Smooth muscle cell of the pulmonary artery (primary cell): Measurements from ENCODE around the gene PDCD7. TPM values are rescaled to one million over a fixed set of nuclear protein-coding genes. Genes with fewer than 3 reads are reported as not detected.

Experiments used
- total RNA-seq: library from RNA; depleted of rRNA; stranded (reverse); fragments of >200 nt; gene quantifications from 2 replicates; pipeline ENCODE4 v1.2.3, GENCODE V29; 2014

Gene PDCD7
- 15.1 and 16.1 TPM in 2 replicates for total RNA-seq

GRCh38 chr15:65133548-65134200, at the start of gene PDCD7:
Gene PDCD7 (minus strand): TSS chr15:65133808. CDS start chr15:65133781, 27 bp downstream.

DNA sequence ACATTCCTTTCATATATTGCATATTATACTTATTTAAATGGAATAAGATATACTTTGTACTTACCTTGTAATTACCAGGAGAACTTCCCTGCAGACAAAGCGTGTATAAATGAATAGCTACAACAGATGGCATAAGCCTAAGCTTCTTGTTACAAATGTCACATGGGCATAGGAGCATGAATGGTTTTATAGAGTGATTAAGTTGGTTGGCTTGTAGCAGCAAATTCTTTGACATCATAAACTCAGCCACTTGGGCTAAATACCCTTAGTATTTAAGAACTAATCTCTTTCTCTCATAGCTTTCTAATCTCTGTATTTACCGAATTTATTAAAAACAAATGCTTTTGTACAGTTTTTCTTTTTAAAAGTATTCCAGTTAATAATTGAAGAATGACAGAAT, 18.5 kb downstream of the PDCD7 start, which contains the start of gene UBAP1L:
TSS of gene UBAP1L (minus strand) at position 115 of the 400 bp plus-strand sequence. CDS start 8,985 bp downstream, outside the sequence.

DNA sequence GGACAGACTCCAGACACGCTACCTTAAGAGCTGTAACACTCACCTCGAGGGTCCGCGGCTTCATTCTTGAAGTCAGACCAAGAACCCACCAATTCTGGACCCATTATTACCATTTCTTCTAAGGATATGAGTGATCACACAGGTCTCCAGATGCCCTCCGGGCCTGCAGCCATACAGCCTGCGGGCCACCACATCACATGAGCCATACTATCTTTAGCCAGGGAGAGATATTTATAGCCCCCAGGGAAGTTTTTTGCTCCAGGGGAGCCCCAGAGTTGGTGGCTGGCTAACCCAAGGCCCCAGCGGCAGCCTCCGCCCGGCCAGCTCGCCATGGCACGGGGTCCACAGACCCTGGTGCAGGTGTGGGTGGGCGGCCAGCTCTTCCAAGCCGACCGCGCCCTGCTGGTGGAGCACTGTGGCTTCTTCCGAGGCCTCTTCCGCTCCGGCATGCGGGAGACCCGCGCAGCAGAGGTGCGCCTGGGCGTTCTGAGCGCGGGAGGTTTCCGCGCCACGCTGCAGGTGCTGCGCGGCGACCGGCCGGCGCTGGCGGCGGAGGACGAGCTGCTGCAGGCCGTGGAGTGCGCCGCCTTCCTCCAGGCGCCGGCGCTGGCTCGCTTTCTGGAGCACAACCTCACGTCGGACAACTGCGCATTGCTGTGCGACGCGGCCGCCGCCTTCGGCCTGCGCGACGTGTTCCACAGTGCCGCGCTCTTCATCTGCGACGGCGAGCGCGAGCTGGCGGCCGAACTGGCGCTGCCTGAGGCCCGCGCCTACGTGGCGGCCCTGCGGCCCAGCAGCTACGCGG, 56.9 kb downstream of the PDCD7 start, which contains the start of gene KBTBD13:
TSS of gene KBTBD13 (plus strand) at position 261 of the 805 bp plus-strand sequence. CDS start at position 331, 70 bp downstream.

GRCh38 chr15:65067645-65068402, 65.8 kb downstream of the PDCD7 start, which contains the start of gene RASL12:
Gene RASL12 (minus strand): TSS chr15:65067991. CDS start chr15:65067835, 156 bp downstream.

Other genes with a start within 250 kb of the PDCD7 start
- 6.7 and 9.1 TPM in 2 replicates for gene ANKDD1A, start 221.9 kb downstream of the PDCD7 start, total RNA-seq
- 72.9 and 87.0 TPM in 2 replicates for gene SPG21, start 143.9 kb downstream of the PDCD7 start, total RNA-seq
- 11.7 and 14.7 TPM in 2 replicates for gene MTFMT, start 104.2 kb downstream of the PDCD7 start, total RNA-seq
- gene SLC51B, start 88.4 kb downstream of the PDCD7 start, total RNA-seq = not detected in 2 replicates
- gene RASL12, start 65.8 kb downstream of the PDCD7 start, total RNA-seq = 0.13 and 0.39 TPM in 2 replicates
- gene KBTBD13, start 57.1 kb downstream of the PDCD7 start, total RNA-seq = not detected in 2 replicates
- gene UBAP1L, start 18.6 kb downstream of the PDCD7 start, total RNA-seq = 2.2 and 2.4 TPM in 2 replicates
- gene CLPX, start 51.5 kb upstream of the PDCD7 start, total RNA-seq = 36.2 and 36.8 TPM in 2 replicates
- gene CILP, start 77.7 kb upstream of the PDCD7 start, total RNA-seq = 0.07 TPM in 2 replicates
- gene PARP16, start 153.1 kb upstream of the PDCD7 start, total RNA-seq = 3.5 and 4.6 TPM in 2 replicates
- gene RNU5A-1, start 162.2 kb upstream of the PDCD7 start, total RNA-seq = not detected in 2 replicates
- not detected in 2 replicates for gene RNU5B-1, start 170.9 kb upstream of the PDCD7 start, total RNA-seq
- gene IGDCC3, start 244.2 kb upstream of the PDCD7 start, total RNA-seq = not detected in 2 replicates